Ascending aorta (tissue), 2 donors: ENCODE results near the gene NETO1. TPM values are rescaled to one million over a fixed set of nuclear protein-coding genes. Genes with fewer than 3 reads are reported as not detected.
A peak's percentile ranks its signal among the peaks of the same experiment; 100 is the strongest.

Experiments
- DNase-seq, 2 donors: peaks; one replicate each; pipeline ENCODE4 v3.0.0-alpha.2; 2019; ENCODE audit warnings: low spot score in 2 of 2
- H3K27ac ChIP-seq, 2 donors: fragments of 200-600 bp; sonication (generic); one replicate each; pipeline ENCODE4 v1.5.1; 2016 to 2017; ENCODE audit warnings: mild to moderate bottlenecking in 1 of 2
- H3K27me3 ChIP-seq: fragments of 200-600 bp; sonication (generic); one replicate; pipeline ENCODE4 v1.5.1; 2017
- H3K36me3 ChIP-seq, 2 donors: fragments of 200-600 bp; sonication (generic); one replicate each; pipeline ENCODE4 v1.5.1; 2016
- H3K4me1 ChIP-seq, 2 donors: fragments of 200-600 bp; sonication (generic); one replicate each; pipeline ENCODE4 v1.5.1; 2016 to 2017; ENCODE audit warnings: mild to moderate bottlenecking in 1 of 2
- H3K4me3 ChIP-seq, 2 donors: fragments of 200-600 bp; sonication (generic); one replicate each; pipeline ENCODE4 v1.5.1; 2016 to 2017; ENCODE audit warnings: mild to moderate bottlenecking in 1 of 2
- H3K9me3 ChIP-seq, 2 donors: fragments of 200-600 bp; sonication (generic); one replicate each; pipeline ENCODE4 v1.5.1; 2016
- CTCF ChIP-seq, 3 experiments: fragments of 200-600 bp in 2 of 3; fragments of 450-650 bp in 1 of 3; sonication (generic) in 2 of 3; IDR thresholded peaks; one replicate each; pipeline ENCODE4 v1.5.1; 2016 to 2019; ENCODE audit warnings: antibody characterized with exemption in 3 of 3, mild to moderate bottlenecking in 1 of 3, moderate library complexity in 1 of 3
- intact Hi-C: fragments of 100-400 bp; cut with DNase I; formaldehyde crosslinking; loops from one replicate; pipeline ENCODE4 v1.15.1; 2023
- total RNA-seq: library from RNA; depleted of rRNA; stranded (reverse); fragments of >200 nt; gene quantifications from one replicate; pipeline ENCODE4 v1.1.0, GENCODE V29; 2016

Gene NETO1
- total RNA-seq, 1 donor from 2014 or later: not detected

GRCh38 chr18:72869226-72870185 lies 1.7 kb upstream of the NETO1 start:
- H3K27me3 ChIP-seq: no peaks in the 10 kb centered on the region
- TF ChIP-seq CTCF (IDR thresholded peaks at IDR 0.05): no peak
- no peak overlapping the region for H3K27ac ChIP-seq
- H3K4me1 ChIP-seq: no peaks in the 10 kb centered on the region
- intact Hi-C loops: no loop called here
- DNase-seq: no peak
- no peaks in the 10 kb centered on the region for H3K9me3 ChIP-seq
- peak overlapping the region in 1 of 2 donors; percentile 58 for H3K4me3 ChIP-seq
- H3K36me3 ChIP-seq: no peaks in the 10 kb centered on the region

GRCh38 chr18:72868585-72869225 lies 918 bp upstream of the NETO1 start:
- no peak overlapping the region for H3K27ac ChIP-seq
- peak overlapping the region; percentile 40 to 58 for H3K4me3 ChIP-seq
- no peak for TF ChIP-seq CTCF (IDR thresholded peaks at IDR 0.05)
- no peaks in the 10 kb centered on the region for H3K4me1 ChIP-seq
- H3K27me3 ChIP-seq: no peaks in the 10 kb centered on the region
- no peak for DNase-seq
- intact Hi-C loops: no loop called here
- H3K36me3 ChIP-seq: no peaks in the 10 kb centered on the region
- H3K9me3 ChIP-seq: no peaks in the 10 kb centered on the region

- Histone ChIP-seq H3K4me3 (peak overlapping the region; percentile 11 to 40), H3K36me3 (no peaks in the 10 kb centered on the region), H3K27ac (no peak overlapping the region), H3K4me1 (no peaks in the 10 kb centered on the region), H3K27me3 (no peaks in the 10 kb centered on the region), H3K9me3 (no peaks in the 10 kb centered on the region)
- no peak for DNase-seq
- TF ChIP-seq CTCF (IDR thresholded peaks at IDR 0.05): no peak
- intact Hi-C loops: no loop called here
Measured at GRCh38 chr18:72866901-72867745, 664 bp downstream of the NETO1 start.

GRCh38 chr18:72866442-72866900 lies 1.3 kb downstream of the NETO1 start:
- no peak overlapping the region for H3K4me3 ChIP-seq

More at GRCh38 chr18:72866442-72866900, 1.3 kb downstream of the NETO1 start:
- TF ChIP-seq CTCF (IDR thresholded peaks at IDR 0.05): no peak
- H3K9me3 ChIP-seq: no peaks in the 10 kb centered on the region
- DNase-seq: no peak
- no peak overlapping the region for H3K27ac ChIP-seq
- H3K4me1 ChIP-seq: no peaks in the 10 kb centered on the region
- no peaks in the 10 kb centered on the region for H3K36me3 ChIP-seq
- H3K27me3 ChIP-seq: no peaks in the 10 kb centered on the region
- intact Hi-C loops: no loop called here
